Hypothalamus (tissue), 51 donors: ENCODE measurements around the gene TRPC4AP.

ENCODE experiments used
- DNase-seq, 51 donors: peaks; one replicate each; lab custom pipeline; 2025; lab: John Stamatoyannopoulos, UW

TRPC4AP gene

DNA sequence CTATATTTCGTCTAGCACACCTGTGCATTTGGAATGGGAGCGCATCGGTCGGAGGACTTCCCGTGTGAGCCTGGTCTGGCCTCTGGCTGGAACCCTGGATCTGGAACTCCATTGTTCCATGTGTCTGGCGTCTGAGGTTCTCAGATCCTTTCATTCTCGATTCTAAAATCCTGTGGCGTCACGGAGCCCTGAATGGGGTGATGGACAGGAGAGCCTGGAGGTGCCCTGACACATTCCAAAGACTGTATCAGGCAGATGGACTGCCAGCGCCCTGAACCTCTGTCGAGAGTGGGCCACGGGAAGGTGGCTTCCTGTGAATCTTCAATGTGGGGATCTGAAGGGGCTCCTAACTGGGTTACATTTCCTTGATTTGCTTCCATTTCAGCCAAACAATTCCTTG lies 116.3 kb downstream of the TRPC4AP start:
- no peak for DNase-seq

DNA sequence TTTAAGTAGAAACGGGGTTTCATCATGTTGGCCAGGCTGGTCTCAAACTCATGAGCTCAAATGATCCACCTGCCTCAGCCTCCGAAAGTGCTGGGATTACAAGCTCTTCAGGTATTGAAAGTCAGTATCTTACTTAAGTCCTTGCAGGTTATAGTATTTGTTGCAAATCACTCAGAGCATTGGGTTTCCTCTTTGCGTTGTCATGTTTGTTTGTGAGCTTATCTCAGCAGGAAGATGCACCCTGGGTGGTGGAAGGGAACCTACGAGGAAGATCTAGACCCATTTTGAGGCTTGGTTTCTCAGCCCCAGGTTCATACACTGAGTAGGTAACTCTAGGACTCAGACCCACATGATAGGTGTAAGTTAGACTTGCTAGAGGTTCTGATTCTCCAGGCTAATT lies 118.4 kb downstream of the TRPC4AP start:
- DNase-seq: no peak

DNA sequence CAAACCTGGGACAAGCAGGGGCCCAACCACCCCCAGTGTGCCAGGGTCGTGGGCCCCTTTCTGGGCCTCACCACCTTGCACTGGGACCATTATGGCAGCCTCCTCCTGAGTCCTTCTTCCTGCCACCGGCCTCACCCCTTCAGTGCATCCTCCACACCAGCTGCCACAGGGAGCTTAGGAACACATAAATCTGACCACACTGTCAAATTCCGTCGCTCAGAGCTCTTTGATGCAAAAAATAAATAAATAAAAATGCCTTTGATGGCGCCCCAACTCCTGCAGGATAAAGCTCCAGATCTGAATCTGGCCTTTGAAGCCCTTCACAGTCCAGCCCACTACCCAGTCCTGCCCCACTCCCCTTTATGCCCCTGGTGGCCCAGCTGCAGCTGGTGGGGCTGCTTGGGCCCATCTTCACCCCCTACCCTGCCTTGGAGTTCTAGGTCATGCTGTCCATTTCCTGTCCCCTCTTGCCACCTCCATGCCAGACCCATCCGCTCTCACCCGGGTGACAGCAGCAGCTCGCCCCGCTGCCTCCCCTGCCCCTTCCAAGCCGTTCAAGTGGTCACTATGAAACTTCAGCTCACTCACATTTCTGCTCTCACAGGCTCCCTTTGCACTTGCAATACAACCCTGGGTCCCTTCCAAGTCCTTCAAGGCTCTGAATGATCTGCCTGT lies 120.9 kb downstream of the TRPC4AP start:
- no peak for DNase-seq

DNA sequence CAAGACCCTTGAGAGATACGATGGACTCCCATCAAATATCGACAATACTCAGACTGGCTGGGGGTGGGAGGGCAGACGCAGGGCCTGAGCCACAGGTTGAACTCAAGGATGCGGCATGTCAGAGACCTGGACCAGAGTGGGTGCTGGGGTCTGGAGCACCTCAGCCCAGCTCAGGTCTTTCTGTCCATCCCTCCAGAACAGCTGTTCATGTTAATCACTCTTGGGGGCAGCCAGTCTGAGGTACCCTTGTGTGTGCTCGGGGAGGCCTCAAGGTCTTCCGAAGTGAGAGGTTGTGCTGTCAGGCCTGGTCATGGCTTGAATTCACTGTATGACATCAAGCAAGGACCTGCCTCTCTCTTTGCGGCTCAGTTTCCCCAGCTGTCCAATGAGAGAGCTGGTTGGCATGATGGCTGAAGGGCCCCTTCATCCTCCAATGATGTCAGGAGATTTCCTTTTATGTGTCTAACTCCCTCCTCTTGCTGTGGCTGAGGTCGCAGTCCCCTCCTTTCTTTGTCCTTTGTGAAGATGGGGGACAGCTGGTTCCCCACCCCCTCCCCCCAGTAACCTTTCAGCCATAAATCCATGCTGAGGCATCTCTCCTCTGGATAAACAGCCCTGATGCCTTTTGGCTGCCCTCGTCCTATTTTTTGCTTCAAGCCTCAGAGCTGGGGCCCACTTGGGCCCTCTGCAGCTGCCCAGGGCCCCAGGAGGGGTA lies 121.6 kb downstream of the TRPC4AP start:
- peak in 2 of 51 donors; percentile 55 to 73 for DNase-seq

DNA sequence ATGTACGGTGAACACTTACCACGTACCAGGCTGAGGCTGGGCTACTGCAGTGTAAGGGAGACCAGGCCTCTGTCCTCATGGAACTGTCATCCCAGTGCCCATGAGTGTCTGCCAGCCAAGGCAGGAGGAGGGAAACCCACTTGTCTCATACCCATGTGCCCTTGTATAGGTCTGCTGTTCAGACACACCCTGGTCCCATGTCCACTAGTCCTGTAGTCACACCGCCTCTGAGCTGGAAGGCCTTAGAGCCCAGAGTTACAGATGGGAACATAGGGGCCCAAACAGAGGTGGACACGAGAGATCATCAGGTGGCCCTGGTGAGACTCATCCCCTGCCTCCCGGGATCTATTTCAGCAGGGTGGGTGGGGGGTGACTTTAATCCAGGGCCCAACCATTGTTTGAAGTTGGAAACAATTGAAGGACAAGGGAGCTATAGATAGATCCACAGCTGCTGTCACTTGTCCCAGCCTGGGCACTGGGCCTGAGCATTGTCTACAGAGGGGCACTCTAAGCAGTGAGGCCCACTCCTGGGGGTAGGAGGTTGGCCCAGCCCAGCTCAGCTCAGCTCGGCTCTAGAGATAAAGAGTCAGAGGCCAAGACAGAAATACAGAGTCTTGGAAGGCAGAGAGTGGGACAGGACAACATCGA lies 122.3 kb downstream of the TRPC4AP start:
- peak in 32 of 51 donors; percentile 16 to 82 (median 56) for DNase-seq

DNA sequence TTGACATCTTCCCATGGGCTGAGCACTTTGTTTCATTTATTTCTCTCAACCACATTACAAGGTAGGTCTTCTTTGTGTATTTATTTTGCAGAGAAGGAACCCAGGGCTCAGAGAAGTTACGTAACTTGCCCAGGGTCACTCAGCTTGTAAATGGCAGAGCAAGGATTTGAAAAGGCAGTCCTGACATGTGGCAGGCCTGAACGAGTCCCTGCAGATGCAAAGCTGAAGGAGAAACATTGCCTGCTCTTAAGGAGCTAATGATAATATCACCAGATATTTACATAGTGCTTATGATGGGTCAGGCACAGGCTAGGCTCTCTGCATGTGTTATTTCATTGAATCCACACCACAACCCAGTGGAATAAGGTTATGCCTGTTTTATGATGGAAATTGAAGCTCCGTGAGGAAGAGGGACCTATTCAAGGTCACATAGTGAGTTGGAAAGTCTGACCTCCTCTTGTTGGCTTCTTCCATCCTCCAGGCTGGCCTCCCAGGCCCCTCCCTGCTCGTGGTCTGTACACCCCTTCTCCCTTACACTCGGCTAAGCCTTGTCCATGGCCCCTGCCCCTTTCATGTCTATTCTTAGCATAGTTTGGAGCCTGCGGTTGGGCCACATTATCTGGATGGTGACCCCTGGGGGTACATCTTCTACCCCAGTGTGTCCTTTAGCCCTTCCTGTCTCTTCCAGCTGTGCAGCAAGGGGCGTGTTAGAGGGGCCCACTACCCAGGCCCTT lies 124.4 kb downstream of the TRPC4AP start:
- no peak for DNase-seq

DNA sequence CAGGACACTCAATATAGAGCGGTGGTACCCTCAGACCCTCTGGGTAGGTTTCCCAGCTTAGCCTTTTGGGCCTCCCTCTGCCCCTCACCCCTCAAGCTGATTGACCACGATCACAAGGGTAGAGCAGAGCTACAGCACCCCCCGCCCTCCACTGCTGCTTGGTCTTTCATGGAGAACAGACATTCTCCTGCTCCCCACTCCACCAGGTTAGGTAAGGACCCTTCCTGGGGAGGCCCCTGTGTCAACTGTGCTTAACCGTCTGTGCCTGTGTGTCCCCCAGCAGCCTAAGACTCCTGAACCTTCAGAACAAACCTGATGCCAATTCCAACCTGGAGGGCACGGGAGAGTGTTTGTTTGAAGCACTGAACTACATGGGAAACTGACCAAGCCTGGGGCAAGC lies 125.2 kb downstream of the TRPC4AP start:
- no peak for DNase-seq

DNA sequence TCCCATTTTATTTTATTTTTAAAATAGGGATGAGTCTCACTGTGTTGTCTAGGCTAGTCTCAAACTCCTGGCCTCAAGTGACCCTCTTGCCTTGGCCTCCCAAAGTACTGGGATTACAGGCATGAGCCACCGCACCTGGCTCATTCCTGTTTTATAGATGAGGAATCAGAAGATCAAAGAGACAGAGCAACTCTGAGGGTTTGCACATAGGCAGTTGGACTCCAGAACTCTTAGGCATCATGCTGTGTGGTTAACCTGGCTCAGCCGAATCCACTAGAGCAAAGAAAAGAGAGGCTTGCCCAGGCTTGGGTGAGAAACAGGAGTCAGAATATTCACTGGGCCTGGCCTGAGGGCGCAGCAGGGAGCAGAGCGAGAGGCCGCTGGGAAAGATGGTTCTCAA lies 127.6 kb downstream of the TRPC4AP start:
- DNase-seq: no peak

DNA sequence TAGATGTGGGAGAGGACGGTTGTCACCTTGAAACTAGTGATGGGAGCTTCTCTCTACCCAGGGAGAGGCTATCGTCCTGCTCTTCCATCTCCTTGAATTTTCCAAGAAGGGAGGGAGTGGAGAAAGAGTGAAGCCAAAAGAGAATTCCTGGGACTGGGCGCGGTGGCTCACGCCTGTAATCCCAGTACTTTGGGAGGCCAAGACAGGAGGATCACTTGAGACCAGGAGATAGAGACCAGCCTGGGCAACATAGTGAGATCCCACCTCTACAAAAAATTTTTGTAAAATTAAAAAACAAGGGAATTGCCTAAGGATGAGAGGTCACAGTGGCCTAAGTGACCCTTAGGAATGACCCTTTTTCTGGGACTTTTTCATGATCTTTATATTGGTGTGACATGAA lies 128.1 kb downstream of the TRPC4AP start:
- no peak for DNase-seq

DNA sequence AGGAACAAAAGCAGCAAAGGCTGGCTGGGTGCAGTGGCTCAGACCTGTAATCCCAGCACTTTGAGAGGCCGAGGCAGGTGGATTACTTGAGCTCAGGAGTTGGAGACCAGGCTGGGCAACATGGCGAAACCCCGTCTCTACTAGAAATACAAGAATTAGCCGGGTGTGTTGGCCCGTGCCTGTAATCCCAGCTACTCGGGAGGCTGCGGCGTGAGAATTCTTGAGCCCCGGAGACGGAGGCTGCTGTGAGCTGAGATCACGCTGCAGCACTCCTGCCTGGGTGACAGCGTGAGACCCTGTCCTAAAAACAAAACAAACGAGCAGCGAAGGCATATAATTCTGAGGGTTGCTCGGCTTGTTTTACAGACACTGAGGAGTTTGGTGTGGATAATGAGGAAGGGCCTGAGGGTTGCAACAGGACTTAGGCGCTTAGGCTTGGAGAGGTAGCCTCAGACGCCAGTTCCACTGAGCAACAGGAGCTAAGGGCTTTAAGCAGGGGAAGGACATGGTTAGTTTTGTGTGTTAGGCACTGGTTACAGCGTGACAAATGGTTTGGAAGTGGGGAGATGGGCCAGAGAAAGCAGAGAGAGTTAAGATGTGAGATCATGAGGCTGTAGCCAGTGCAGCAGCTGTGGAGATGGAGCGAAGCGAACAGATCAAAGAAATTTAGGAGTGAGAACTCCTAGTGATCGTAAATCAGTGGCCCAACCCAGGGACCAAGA lies 135.7 kb downstream of the TRPC4AP start:
- DNase-seq: no peak

DNA sequence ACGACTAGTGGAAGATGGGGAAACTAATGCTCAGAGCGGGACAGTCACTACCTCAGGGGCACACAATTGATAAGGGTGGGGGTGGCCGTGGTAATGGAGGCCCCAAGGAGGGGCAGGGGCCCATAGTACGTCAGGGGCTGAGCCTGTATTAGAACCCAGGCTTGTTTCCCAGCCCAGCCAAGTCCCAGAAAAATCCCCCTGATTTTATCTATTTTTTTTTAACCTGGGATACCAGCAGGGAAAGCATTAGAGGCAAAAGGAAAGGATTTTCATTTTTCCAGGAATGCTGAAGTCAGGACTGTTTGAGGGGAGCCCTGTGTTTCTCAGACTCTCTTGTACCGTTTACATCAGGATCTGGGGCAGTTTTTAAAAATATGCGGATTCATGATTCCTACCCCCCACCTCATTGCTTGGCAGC lies 136.6 kb downstream of the TRPC4AP start:
- no peak for DNase-seq

DNA sequence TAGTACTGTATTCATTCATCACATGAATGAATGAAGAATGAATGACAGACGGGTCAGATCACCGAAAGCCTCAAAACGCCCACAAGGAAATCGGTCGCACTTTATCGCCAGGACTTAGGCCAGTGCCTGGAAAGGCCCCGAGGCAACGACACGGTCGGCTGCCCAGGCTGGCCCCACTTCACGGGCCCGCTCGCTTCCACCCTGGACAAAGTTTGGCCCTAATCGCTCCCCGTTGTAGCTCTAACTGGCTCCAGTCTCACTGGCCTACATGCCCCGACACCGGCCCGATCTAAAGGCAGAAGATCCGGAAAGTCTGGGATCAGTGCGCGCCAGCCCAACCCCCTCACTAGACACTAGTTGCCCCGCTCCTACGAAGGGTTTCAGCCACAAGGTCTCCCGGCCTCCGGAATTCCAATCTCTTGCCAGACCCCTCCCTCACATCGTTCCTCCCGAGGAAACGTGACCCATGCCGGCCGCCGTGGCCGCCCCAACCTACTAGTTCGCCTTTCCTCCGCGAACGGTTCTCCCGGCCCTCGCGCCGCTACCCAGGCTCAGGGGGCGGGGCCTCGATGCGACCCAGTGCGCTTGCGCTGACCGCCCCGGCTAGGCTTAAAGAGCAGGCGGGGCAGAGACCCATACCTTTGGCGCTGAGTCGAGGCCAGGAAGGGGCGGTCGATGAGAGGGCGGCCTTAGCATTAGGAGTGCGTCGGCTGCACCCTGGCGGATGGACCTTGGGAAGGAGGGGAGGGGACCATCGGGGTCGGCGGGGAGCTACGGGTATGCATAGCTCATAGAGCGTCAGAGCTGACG lies 137.2 kb downstream of the TRPC4AP start, which contains the start of the genes GSS and MYH7B:
TSS of gene GSS (minus strand) at position 576 of the 810 bp plus-strand sequence. CDS start 3,954 bp downstream, outside the sequence.
TSS of gene MYH7B (plus strand) at position 638 of the 810 bp plus-strand sequence. CDS start 22,138 bp downstream, outside the sequence.
- DNase-seq: peak; percentile 74 to 96 (median 91)

DNA sequence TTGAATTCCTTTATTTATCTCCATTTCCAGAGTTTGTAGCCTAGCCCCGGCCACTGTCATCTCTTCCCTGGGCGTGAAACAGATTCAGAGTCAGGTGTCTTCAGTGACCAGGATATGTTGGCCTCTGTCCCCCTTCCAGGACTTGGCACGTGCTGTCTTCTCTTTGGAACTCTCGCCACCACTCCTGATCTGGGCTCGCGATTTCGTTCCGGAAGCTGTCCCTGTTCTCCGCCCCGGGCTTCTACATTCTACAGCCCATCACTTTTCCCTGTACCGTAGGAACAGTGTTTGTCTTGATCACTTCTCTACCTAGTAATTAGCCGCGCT lies 137.7 kb downstream of the TRPC4AP start:
- peak in 6 of 51 donors; percentile 6 to 49 (median 16) for DNase-seq

DNA sequence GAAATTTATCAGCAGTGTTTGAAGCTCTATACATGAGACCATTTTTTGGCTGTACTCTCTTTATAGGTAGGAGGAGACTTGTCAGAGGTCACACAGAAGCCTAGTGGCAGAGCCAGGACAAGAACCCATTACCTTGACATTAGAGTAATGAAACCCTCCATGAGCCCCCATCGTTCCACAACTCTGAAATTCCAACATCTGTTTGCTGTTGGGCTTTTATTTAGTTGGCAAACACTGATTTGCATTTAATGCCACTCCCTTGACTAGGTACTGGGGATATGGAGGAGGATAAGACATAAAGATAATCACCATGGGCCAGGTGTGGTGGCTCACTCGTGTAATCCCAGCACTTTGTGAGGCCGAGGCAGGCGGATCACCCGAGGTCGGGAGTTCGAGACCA lies 138.6 kb downstream of the TRPC4AP start:
- no peak for DNase-seq

DNA sequence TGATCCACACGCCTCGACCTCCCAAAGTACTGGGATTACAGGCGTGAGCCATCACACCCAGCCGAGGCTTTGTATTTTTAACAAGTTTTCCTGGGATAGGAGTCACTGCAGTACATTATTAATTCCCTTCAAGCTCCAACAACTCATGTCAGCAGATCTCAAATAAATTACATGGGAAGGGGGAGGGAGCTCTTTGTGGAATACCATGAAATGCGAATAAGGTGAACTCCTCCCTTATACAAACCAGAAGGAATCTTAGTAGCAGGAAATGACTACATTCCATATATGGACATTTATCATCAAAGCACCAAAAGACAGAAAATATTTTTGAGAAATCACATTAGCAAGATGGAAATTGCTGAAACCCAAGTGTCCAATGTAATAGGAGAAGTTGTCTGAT lies 139.9 kb downstream of the TRPC4AP start:
- no peak for DNase-seq
